Measurements from ENCODE around the gene SRGAP1.
"Not testable (repeated sequence)": the region's sequence is repeated elsewhere in the genome, so short reads cannot be mapped to it uniquely, and the experiment has no call there.

SRGAP1 gene

GRCh38 chr12:64058541-64059265 is 214.2 kb downstream of the SRGAP1 start:
- DNase-seq: no peak

- peak in 1 of 14 donors; percentile 12 for DNase-seq
These were observed 215.2 kb downstream of the SRGAP1 start for GRCh38 chr12:64059685-64060084.

DNA sequence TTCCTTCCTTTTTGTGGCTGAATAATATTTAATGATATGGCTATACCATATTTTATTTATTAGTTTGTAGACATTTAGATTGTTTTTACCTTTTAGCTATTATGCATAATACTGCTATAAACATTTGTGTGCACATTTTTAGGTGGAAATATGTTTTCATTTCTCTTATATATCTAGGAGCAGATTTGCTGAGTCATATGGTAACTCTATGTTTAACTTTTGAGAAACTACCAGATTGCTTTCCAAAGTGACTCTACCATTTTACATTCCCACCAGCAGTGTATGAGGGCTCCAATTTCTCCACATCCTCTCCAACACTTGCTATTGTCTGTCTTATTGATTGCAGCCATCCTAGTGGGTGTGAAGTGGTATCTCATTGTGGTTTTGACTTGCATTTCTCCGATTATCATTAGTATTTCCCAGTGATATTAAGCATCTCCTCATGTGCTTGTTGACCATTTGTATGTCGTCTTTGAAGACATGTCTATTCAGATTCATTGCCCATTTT is 217.4 kb downstream of the SRGAP1 start:
- DNase-seq: no peak

GRCh38 chr12:64063121-64063520 is 218.6 kb downstream of the SRGAP1 start:
- no peak for DNase-seq

DNA sequence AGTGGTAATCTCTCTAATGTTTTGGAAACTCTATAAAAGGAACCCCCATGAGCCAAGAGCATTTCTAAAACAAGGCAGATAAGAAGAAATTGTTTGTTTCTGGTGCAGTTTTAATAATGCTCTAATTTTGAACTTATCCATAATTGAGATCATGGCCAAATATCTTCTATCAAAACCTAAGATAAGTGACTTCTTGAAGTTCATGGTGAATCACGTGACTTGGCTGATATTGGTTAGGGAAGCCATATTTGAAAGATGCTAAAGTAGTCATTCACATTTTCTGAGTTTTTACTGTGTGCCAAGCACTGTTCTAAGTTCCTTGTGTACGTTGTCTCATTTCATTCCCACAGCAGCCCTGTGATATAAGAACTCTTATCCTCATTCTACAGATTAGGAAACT is 219.7 kb downstream of the SRGAP1 start:
- no peak for DNase-seq

DNA sequence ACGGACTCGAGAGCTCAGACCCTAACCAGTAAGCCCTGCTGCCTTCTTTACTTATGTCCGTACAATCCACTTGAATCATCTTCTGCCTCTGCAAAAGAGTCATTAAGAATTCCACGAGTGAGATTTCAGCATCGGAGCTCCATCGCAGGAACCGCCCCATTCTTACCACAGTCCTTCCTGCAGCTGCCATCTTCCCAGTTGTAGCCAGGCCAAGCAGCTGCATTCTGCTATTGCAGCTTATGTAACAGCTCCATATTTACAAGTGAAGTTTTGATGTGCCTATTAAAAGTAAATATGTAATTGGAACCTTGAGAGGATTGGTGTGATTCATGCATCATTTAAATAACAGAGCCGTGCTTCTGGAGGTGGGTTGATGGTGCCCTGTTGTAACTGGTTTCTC is 220.2 kb downstream of the SRGAP1 start:
- DNase-seq: no peak

DNA sequence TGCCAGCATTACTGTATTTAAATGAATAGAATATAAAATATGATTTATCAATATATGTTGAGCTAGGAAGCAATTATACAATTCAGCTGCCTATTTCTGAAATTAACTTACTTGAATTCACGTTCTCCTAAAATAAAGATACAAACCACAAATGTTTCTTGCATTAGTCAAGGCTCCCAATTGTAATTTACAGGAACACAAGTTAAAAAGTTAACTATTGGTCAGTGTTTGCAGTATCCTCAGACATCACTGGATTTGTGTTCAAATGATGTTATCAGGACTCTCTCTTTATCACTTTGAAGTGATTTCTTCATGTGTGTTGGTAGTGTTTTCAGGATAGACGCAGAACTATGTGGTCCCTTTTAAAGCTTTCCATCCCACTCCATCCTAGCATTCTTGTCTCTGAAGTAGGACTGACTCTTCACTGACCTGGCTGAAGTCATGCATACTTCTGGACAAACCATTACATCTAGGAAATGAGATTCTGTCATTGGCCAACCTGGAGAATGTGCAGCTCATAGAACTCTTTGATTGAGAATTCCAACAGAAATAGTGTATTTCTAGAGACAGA is 221.5 kb downstream of the SRGAP1 start:
- DNase-seq: no peak

DNA sequence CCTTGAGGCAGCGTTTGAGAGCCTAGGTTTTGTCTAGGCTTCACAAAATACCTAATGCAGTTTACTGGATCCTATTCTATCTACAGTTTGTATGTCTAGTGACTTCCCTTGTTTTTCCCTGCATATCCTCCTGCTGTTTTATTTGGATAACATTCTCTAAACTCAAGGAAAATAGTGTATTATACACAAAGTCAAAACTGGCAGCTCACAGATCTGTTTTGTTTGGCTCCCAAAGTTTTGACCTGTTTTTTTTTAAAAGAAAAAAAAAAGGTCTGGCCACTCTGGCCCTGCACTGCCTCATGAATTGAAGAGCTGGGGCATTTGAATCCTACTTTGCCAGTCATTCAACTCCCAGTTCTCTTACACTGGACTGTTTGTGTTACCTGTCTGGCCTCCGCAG is 222.3 kb downstream of the SRGAP1 start:
- DNase-seq: no peak

- DNase-seq: no peak
These were observed 226.0 kb downstream of the SRGAP1 start for GRCh38 chr12:64070454-64070853.

GRCh38 chr12:64072916-64073575 is 228.5 kb downstream of the SRGAP1 start:
- DNase-seq: no peak

DNA sequence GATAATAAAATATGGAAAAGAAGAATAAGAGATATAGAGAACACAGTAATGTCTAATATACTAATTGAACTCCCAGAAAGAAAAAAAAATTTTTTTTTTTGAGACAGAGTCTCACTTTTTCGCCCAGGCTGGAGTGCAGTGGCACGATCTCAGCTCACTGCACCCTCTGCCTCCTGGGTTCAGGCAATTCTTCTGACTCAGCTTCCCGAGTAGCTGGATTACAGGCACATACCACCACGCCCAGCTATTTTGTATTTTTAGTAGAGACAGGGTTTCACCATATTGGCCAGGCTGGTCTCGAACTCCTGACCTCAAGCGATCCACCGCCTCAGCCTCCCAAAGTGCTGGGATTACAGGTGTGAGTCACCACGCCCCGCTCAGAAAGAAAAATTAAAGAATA is 232.1 kb downstream of the SRGAP1 start:
- DNase-seq: not testable (repeated sequence)

DNA sequence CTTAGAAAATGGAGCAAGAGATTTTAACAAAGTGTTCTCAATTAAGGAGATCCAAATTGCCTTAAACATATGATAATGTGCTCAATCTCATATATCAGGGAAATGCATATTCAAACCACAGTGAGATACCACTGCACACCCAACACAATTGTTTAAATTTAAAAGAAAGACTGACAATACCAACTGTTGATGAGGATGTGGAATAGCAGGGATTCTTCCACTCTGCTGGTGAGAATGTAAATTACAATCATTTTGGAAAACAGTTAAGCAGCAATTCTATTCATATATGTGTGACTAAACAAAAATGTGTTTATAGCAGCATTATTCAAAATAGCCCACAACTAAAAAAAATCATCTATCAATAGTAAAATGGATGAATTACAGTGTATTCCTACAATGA is 233.4 kb downstream of the SRGAP1 start:
- no peak for DNase-seq

- no peak for DNase-seq
These were observed 236.0 kb downstream of the SRGAP1 start for GRCh38 chr12:64080319-64081007.

GRCh38 chr12:64081008-64081404 is 236.5 kb downstream of the SRGAP1 start:
- DNase-seq: no peak

DNA sequence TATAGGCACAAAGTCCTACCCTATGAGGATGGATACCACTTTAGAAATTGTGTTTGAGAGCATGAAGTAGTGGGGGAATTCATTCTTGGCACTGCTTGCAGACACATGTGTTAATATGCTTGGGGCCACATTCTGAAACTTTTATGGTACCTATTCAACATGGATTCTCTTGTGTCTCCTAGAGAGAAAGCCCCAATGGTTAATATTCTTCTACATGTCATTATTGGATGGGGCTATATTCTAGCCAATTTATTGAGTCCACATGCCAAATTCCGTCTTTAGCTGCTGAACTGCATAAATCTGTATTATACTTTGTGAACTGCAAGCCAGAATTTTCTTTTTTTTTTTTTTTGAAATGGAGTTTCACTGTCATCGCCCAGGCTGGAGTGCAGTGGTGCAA is 237.6 kb downstream of the SRGAP1 start:
- DNase-seq: no peak

- DNase-seq: peak in 4 of 14 donors; percentile 12 to 28 (median 24)
These were observed 238.4 kb downstream of the SRGAP1 start for GRCh38 chr12:64082866-64083268.

DNA sequence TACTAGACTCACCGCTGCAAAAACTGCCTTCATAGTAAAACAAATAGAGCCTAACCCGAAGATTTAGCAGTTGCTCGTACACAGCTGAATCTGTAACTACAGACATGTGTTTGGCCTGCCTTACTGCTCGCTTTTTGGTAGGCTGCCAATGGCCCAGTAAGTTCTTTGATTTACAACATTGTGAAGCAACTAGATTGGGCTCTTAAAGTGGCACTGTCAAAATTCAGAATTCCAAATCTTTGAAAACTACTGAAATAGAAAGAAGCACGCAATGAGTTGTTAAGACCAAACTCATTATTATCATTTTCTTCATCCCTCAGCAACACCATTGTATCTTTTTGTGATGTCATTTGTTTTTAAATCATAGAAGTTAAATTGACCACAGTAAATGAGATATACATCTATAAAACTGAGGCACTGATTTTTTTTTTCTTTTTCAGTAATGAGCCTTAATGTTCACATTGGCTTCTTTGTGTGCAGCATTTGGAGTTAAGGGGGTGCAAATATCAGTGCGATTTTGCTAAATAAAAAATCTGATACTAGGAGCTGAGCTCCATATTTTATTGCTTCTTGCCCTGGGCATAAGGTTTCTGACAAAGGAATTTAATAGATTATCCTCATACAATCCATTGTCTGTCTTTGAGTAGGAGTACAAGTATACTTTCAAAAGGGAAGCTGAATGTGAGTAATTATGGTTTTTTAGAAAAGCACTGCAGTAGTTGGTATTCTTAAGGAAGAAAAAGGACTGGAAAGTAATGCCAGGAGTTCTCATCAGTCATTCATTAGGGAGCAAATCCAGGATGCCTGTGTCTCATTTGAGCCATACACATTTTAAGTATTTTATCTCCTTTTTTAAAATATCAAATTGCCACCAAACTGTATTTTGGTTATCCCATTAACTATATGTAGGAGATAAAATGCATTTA is 239.0 kb downstream of the SRGAP1 start:
- peak in 9 of 14 donors; percentile 10 to 53 (median 28) for DNase-seq

DNA sequence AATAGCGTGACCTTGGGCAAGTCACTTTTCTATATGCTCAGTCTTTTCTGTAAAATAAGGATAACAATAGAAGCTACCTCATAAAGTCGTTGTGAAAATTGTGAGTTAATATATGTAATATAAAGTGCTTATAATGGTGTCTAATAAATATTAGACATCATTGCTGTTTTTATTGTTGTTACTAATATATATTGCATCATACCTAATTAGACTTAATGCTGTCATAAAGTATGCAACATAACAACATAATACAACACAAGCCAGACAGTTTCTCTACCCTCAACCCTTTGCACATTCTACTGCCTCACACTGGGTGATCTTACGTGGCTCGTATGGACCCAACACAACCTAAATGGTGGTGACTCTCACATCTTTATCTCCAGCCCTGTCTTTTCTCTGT is 240.7 kb downstream of the SRGAP1 start:
- no peak for DNase-seq

DNA sequence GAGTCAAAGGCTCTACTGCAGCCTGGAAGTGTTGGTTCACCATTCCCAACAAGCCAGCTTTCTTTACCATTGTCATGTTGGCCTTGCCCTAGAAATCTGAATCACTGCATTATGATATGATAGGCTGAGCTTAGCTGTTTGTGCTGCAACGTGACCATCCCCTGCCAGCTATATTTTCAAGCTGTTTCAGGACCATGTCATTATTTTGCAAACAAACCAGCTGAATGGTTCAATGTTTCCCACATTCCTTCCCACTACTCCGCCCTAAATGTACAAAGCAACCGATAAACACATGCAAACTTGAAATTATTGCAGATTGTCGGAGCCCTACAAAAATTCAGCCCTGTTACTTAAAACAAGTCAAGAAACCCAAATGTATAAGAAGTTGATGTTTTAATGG is 241.5 kb downstream of the SRGAP1 start:
- DNase-seq: no peak

GRCh38 chr12:64086946-64087345 is 242.4 kb downstream of the SRGAP1 start:
- no peak for DNase-seq

GRCh38 chr12:64087761-64088160 is 243.3 kb downstream of the SRGAP1 start:
- no peak for DNase-seq
